GM21526 (cell line): ENCODE results near the gene HECW1.
"Not testable (repeated sequence)": the region's sequence is repeated elsewhere in the genome, so short reads cannot be mapped to it uniquely, and the experiment has no call there.

Experiments
- ATAC-seq: cut with Tn5 transposase; IDR thresholded peaks from one replicate; pipeline ENCODE4 v1.9.1; 2021; ENCODE audit warnings: moderate library complexity; ENCODE audit not compliant: unreplicated experiment, low FRiP score

The HECW1 gene

DNA sequence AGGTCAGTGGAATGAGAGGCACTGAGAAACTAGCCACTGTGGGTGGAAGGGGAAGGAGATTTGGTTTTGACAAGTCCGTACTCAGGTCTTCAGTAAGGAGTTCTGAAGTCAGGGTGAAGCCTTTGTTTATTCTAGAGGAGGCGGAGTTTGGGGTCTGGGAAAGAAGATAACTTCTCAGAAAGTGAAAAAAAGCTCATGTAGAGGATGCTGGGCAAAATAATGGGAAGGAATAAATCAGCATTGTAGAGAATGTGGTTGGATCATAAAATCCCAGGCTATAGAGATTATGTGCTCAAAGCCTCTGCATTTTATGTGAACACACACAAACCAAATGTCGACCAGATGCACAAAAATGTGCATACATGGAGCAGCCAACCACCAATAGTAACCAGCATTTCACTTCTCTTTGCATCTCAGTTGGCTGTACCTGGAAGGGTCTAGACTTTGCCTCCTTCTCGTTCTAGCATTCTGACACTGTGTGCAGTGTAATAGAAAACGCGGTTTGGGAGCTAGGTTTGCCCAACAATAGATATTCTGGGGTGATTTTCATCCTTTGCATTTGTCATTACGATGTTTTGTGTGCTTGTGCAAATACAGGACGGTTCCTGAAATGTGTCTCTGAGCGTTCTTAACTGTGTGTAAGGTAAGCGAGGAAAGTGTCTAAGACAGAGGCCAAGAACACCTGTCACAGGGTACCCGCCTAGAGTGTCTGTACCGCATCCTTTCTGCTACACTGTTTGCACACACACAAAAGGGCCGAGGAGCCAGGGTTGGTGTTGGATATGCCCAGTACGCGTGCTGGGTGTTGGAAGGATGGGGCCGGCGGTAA, 603 bp upstream of the HECW1 start:
- no peak for ATAC-seq

- no peak for ATAC-seq
Measured at GRCh38 chr7:43112941-43113621, 634 bp downstream of the HECW1 start.

DNA sequence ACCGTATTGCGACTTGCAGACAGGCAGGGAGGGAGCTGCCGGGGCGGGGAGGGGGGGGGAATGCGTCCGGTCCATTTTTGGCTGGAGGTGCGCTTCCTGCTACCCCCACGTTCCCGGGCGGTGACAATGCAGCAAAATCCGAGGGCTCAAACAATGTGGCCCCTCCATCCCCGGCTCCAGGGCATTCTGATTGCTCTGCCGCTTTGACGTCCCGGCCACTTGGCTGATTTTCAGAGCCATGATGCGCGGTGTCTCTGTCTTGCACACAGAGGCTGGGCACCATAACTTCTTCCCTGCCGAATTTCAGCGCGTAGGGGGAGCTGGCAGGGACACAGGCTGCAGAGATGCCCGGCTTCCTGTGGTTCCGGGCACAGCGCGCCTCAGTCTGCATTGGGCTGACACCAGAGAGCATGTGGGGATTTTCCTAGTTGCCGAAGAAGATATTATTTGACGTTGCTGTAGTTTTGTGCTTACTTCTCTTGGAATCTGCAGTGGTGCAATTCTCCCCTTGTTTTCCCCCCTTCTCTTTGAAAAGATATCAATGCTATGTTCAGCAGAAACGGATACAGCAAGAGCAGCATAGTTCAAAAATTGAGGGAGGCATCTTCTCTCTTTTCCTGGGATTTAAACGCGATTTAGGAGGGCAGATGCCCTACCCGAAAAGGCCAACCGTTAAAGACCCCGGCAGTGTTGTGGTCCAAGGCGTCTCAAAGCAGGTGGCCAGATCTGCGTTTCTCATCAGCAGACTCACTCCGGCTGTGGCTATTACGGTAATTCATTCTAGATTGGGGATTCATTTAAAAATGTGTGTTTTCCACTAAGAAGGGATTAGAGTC, 1.4 kb downstream of the HECW1 start:
- ATAC-seq, result no peak

DNA sequence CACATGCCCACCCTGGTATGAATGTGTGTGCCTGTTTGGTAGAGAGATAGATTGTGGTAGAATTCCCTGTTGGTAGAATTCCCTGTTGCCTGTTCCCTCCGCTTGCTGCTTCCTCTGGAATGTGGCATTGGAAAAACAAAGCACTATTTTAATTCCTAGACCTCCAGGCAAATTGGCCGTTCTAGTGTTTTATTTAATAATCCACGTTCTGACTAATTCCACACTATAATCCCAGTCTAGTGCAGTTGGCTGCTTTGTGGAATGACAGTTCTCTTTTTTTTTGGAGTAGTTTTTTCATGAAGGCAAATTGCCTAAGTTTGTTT, 2.0 kb downstream of the HECW1 start:
- no peak for ATAC-seq

DNA sequence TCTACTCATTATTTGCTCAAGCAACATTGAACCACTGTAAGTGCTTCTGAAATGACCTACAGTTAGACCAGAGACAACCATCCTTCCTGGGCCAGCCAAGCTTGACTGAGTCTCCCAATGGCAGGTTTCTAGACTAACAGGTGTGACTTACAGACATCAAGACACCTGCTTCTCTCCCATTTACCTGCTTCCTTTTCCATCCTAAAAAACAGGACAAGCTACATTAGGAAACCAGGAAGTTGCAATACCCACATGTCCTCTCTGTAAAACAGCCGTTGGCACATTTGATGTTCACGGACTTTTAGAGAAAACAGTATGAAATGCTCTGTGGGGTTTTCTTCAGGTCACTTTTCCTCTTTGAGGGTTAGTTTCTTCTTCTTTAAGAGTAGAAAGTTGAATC, 4.0 kb downstream of the HECW1 start:
- ATAC-seq, result no peak

DNA sequence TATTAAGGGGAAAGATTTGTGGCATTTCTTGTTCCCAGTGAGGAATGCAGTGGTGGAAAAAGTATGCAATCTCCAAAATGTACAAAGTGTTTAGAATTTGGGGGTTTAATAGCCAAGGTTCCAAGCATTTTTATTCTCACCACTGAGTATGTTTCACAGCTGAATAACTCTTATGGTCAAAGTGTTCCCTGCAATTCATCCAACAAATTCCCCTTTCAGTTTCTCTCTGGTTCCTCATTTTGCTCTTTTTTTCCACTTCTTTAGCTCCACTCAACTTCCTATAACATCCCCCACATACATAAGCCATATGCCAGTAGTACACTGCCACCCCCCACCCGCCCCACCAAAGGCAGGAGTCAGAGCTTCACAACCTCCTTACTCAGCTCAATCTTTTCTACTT, 4.6 kb downstream of the HECW1 start:
- ATAC-seq, result no peak

DNA sequence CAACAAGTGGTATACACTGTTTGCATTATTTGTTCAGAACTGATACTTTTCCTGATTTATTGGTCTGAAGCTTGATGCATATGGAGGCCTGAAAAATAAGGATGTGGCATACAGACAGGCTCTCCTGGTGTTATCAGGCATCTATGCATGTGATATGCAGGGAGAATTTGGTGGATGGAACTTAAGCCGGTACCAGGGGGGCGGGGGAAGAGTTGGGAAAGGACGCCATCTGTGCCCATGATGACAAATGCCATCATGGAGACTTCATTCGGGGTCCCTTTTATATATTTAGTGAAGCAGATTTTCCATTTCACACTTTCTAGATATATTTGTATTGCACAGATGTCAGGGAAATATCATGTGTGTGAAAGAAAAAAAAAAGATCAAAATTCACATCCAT, 5.4 kb downstream of the HECW1 start:
- ATAC-seq, result no peak

- ATAC-seq, result no peak
Measured at GRCh38 chr7:43118313-43118712, 5.9 kb downstream of the HECW1 start.

GRCh38 chr7:43119371-43120075, 7.1 kb downstream of the HECW1 start:
- ATAC-seq, result no peak

GRCh38 chr7:43121973-43122372, 9.5 kb downstream of the HECW1 start:
- no peak for ATAC-seq

GRCh38 chr7:43123457-43123856, 11.0 kb downstream of the HECW1 start:
- ATAC-seq, result no peak

- no peak for ATAC-seq
Measured at GRCh38 chr7:43124388-43124787, 11.9 kb downstream of the HECW1 start.

DNA sequence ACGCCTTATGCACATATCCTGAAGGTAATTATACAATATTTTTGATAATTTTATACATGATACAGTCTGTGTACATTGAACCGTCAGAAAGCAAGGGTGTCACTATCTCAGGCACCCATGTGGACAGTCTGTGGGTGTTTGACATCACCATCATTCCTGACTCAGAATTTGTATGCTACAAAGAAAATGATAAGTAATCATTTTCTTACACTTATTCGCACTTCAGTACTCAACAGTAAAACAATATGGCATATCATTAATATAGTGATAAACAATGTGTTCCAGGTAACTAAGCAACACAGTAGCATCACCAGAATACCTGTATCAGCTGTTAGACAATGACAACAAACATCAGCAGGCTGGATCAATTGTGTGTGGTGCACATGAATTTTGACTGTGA, 17.9 kb downstream of the HECW1 start:
- no peak for ATAC-seq

- ATAC-seq, result no peak
Measured at GRCh38 chr7:43135129-43135528, 22.7 kb downstream of the HECW1 start.

DNA sequence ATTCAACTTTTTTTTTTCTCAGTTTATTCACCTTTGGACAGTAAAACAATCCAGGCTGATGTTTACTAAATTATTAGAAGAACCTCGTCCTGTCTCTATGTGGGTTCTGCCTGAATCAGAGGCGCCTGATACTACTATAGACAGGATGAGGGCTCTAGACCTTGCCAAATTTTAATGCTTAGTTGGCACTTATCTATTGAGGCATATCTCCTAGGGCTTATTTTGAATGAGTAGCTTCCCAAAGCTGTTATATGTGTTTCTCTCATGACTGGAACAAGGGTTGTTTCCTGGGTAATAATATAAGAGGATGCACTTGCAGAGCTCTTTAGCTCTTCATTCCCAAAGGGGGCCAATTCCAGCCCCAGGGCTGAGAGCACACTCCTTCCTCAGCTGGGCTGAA, 23.6 kb downstream of the HECW1 start:
- ATAC-seq, result no peak

GRCh38 chr7:43137121-43137744, 24.8 kb downstream of the HECW1 start:
- ATAC-seq, result not testable (repeated sequence)

DNA sequence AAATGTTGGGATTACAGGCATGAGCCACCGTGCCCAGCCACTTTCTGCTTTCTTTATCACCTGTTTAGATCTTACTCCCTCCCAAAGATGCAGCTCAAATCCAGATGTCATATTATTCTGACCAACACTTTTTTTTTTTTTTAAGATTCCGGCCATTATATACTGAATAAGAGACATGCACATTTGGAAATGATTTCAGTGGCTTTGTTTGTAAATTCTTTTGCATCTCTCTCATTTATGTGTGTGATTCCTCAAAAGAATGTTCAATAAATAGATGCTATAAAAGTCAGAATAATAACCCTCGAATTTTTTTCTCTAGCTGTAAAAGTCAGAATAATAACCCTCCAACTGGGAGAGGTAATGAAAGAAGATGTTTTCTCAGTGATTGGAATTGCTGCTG, 25.4 kb downstream of the HECW1 start:
- ATAC-seq, result no peak

GRCh38 chr7:43138710-43139109, 26.3 kb downstream of the HECW1 start:
- no peak for ATAC-seq

DNA sequence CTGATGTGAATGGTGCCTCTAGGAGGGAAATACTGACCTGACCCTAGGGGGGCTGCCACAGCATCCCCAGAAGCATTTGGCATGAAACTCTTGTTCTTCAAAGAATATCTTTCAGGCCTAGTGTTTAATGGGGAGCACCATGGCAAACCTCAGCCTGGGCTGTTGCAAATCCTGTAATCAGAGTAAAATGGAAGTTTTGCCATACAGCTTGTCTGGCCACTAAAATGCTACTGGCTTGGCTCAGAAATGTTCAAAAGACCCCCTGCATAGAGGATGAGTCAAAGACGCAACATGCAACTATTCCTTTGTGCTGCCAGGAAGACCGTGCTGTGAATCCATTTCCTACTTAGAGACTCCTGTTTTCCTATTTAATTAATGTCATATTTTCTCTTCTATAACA, 26.7 kb downstream of the HECW1 start:
- no peak for ATAC-seq

DNA sequence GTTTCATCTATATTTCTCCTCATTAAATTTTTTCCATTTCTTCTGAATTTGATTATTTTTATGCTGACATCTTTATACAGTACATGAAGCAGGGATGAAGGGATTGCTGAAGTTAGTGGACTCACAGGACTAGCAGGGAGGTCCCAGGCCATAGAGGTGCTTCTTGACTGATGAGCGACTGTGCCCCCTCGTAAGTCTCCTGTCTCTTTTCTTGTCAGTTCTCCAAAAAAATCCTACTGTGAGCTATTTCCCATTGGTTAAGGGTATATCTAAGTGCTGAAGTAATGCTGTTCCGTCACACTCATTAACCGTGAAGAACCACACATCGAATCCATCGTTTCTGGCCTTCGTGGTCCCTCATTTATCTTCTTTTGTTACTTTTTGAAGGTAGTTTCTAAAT, 27.7 kb downstream of the HECW1 start:
- ATAC-seq, result no peak
